SHP77 treated with DMSO at 0.1 percent for 48 hours (cell line): ENCODE measurements around the gene CLPSL1.

ENCODE experiments used
- DNase-seq: peaks from one replicate; lab custom pipeline; 2025; lab: John Stamatoyannopoulos, UW

Gene CLPSL1

DNA sequence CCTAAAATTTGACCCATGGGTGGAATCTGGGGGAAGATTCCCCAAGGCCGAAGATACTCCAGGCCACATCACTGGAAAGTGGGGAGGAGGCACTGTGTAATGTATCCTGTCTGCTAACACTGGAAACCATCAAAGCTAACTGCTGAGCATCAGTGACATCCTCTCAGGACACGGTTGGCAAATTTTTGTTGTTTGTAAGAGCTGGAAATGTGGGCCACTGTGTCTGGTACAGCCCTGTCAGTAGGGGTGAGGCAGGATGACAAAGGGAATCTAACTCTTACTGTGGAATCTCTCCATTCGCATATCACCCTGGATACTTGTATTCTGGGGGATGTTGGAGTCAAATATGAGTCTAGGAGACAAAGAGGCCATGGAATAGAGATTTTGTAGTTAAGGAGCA, 21.4 kb upstream of the CLPSL1 start:
- DNase-seq, result no peak

DNA sequence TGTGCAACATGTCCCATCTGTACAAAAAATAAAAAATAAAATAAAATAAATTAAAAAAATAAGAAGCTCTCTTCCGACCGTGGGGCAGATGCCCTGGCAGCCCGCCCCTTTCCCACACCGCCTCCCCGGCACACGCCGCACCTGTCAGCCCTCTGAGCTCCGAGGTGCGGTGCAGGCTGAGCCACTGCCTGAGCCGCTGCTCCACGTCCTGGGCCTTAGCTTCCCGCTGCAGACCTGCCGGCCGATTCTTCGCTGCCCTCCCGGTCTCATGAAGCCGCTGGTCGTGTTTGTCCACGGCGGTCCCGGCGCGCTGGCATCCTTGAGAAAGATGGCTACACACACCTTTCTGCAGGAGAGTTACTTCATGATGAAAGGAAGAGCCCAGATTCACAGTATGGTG, 15.1 kb upstream of the CLPSL1 start:
- no peak for DNase-seq

DNA sequence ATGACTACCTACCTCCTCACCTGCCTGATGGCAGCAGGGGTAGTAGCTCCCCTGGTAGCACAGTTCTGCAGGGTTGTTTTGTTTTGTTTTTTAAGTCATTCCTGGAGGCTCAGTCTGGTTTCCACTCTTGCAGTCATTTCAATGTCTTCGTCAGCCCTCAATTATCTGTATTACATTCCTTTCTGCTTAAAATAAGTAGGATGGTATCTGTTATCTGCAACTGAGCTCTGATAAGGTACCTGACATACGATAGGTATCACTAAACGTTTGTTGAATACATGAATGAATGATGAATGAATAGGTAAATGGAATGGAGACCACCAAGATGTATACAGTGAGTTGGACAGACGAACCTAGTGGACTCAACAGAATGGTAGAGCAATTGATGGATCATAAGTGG, 11.6 kb upstream of the CLPSL1 start:
- no peak for DNase-seq

DNA sequence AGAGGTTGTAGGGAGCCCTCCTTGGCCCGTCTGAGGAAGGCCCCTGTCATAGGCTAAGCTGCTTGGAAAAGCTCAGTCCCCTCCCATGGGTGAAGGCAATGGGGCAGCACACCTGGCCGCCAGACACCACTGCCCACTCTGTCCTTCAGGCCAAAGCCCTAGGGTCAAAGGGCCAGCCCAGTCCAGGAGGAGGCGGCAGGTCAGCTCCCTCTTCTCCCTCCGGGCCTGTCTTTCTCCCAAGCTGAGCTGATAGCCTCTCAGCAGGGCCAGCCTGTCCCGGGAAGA, 9.5 kb upstream of the CLPSL1 start:
- DNase-seq, result no peak

DNA sequence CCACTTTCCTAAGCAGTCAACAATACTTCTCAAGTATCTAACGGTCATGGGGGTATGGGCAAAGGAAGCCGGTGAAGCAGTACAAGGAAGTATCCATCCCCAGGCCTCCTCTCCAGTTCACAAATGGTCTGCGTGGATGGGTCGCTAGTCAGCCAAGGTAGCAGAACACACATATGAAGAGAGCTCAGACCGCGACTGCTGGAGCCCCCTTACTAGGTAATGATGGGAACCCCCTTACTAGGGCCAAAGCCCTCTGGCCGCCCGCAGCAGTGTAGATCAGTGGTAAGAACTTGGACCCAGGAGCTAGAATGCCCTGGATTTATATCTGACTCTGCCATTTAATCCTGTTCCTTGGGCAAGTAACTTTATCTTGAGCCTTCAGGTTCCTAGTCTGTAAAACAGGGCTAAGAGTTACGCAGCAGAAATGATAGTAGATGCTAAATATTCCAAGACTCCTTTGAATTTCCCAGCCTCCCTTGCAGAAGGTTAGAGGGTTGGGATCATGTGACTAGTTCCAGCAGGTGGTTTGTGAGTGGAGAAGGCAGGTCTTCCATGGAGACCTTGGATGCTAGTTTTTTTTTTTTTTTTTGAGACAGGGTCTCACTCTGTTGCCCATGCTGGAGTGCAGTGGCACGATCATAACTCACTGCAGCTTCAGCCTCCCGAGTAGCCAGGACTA, 6.6 kb upstream of the CLPSL1 start:
- DNase-seq, result no peak

DNA sequence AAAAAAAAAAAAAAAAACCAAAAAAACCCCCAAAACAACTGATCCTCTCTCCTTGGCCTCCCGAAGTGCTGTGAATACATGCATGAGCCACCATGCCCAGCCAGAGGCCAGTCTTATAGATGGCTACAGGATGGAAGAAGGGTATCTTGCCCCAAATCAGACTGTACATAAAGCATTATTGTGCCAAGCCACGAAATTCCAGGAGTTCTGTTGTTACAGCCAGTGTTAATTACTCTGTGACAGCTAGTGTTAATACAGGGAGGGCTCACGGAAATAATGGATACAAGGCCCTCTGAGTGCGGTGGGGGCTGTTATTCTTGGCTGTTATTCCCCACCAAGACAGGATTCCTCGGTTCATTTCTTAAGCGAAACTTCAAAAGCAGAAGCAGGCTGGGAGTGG, 5.8 kb upstream of the CLPSL1 start:
- DNase-seq, result no peak

DNA sequence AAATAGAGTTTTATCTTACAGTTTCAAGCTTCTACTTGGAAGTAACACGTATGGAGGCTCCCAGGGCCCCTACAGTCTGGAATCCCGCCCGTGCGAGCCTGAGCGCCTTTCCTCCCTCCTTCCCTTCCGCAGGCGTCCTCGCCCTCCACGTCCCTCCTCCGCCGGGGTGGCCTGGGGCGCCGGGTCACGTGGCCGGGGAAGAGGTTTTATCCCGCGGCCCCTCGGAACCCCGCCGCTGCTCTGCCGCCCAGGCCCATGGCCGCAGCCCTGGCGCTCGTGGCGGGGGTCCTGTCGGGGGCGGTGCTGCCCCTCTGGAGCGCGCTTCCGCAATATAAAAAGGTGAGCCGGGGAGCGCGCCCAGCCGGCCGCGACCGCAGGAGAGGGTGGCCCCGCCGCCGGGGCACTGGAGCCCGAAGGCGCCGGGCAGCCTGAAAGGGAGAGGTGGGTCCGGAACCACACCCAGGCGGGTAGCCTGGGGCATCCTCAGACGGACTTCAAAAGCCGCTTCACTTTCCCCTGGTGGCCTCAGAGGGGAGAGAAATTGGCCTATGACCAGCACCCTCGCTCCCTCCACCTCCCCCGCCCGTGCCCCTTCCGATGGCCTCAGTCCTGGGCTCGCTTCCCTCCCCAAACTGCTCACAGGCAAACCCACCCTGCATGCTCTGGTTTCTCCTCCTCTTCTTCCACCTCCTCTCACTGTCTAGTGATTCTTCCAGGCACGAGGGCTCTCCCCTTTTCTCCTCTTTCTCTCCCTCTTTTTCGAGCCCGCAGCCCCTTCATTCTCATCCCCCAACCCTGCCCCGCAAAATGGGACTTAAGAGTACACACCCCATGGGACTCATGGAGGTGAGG, 4.2 kb upstream of the CLPSL1 start, which contains the start of gene CLPSL2:
Gene CLPSL2, plus strand, starts transcription at position 235 of the 852 bp plus-strand sequence. Its CDS starts 21 bp downstream, at position 256.
- DNase-seq, result no peak

DNA sequence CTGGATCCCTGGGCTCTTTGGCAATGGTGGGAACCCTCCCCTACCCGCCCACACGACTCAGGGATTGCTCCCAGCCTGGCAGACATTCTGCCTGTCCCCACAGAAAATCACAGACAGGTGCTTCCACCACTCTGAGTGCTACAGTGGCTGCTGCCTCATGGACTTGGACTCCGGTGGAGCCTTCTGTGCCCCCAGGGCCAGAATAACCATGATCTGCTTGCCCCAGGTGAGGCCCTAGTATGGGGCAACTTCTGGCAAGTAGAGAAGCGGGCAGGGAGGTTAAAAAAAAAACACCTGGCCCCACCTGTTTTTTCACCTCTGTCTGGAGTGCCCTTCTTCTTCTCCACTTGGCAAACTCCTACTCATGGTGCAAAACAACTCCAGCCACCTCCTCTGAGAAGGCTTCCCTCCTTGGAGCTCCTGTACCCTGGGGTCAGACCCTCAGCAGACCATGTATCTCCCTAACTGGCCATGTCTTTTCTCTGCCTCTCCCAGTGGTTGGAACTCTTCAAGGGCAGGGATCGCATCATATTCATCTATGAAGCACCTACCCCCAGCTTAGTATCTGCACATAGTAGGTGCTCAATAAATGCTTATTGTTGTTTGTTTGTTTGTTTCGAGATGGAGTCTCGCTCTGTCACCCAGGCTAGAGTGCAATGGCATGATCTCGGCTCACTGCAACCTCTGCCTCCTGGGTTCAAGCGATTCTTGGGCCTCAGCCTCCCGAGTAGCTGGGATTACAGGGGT, 3.3 kb upstream of the CLPSL1 start:
- DNase-seq, result no peak

DNA sequence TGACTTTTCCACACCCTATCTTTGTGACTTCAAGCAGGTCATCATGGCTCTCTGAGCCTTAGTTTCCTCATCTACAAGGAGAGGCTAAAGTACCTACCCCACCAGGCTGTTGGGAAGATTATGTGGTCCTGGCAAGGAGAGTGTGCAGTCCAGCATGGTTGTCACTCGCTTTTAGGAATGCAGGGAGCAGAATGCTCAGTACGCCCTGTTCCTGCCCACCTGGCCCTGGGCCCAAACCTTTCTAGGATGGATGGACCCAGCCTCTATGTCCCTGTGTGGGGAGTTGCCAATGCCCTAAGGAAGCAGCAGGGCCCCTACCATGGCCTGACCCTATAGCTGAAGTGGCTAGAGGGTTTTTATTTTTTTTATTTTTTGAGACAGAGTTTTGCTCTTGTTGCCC, 2.4 kb upstream of the CLPSL1 start:
- DNase-seq, result no peak

DNA sequence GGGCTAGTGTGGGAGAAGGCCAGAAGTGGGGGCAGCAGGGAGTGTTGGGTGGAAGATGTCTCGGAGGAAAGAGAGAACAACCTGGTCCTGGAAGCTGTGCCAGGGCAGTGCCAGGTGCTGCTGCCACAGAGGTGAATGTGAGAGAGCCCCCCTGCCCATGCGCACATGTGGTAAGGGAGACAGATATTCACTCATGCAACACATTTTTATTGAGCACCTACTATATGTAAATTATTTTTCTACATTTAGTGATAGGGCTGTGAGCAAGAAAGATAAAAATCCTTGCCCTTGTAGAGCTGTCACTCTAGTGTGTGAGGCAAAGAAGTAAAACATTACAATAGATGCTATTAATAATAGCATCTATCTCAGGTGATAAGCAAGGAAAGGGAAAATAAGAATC, 471 bp downstream of the CLPSL1 start:
- DNase-seq, result no peak

DNA sequence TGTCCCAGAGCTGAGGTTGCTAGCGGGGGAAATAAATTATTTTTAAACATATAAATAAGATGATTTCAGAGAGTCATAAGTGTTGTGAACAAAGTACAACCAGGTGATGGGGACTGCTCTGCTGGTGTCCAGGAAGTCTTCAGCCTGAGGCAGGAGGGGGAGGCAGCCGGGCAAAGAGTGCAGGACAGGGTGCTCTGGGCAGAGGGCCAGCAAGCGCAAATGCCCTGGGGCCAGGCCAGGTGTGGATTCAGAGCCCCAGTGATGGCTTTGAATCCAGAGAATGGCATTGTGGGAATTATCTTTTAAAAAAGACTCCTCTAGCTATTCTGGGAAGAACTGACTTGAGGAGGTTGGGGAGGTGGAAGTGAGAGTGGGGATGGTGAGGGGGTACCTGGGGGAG, 1.6 kb downstream of the CLPSL1 start:
- DNase-seq, result no peak

DNA sequence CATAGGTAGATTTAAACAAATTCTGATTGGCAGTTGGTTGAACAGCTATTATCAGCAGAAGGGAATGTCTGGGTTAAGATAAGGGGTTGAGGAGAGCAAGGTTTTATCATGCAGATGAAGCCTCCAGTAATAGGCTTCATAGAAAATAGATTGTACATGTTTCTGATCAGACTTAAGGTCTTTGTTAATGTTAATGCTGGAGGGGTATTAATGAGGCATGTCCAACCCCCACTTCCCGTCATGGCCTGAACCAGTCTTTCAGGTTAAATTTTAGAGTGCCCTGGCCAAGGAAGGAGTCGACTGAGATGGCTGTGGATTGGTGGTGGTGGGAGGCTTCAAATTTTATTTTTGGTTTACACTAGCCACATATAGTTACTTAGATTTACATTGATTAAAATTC, 3.4 kb downstream of the CLPSL1 start:
- DNase-seq, result no peak

DNA sequence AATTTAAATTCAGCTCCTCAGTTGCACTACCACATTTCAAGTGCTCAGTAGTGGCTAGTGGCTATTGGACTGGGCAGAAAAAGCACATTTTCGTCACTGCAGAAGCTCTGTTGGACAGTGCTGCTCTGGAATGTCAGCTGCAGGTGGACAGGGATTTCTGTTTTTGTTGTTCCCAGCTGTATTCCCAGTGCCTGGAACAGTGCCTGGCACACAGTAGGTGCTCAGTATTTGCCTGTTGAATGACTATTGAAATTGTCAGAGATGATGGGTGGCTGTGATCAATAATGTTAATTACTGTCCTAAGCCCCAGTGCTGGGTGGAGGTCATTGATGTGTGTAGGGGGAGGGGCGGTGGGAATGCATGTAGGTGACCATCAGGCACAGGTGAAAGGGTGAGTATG, 5.5 kb downstream of the CLPSL1 start:
- no peak for DNase-seq

DNA sequence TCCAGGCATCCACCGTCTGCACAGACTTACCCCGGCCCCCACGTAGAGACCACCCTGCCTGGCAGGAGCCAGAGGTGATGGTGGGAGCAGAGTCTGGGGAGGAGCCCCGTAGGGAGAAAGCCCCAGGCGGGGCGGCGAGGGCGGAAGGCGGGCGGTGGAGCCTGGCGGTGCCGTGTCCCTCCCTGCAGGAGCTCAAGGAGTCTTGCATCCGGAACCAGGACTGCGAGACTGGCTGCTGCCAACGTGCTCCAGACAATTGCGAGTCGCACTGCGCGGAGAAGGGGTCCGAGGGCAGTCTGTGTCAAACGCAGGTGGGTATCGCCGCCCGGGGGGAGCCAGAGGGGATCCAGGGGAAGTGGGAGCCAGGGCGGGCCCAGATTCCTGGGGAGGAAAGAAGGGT, 6.0 kb downstream of the CLPSL1 start:
- no peak for DNase-seq

DNA sequence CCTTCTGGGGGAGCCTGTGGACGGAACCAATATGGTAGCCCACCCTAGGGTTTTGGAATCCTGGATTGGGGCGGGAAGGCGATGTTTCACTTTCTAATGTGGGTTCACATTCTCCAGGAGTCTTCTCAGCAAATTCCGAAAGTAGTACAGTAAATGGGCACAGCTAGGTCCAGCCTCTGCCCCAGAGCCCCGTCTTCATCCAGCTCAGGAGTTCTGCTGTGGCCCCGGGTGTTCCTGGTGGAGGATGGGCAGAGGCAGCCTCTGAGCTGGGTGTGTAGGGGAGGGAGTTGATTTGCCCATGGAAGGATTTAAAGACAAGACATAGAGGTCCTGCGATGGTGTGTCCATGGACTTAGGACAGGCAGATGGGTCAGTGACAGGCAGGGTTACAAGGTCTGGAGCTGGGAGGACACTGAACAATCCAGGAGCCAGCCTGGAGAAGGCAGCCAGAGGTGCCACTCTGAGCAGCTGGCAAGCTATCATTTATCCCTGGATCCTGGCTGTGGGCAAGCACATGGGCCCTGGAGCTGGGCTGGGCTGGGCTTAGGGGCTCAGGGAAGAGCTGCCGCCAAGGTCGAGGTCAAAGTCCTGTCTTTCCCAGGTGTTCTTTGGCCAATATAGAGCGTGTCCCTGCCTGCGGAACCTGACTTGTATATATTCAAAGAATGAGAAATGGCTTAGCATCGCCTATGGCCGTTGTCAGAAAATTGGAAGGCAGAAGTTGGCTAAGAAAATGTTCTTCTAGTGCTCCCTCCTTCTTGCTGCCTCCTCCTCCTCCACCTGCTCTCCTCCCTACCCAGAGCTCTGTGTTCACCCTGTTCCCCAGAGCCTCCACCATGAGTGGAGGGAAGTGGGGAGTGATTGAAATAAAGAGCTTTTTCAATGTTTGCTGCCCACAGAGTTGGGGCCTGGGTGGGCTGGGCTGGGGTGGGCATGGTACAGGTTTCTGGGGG, 6.7 kb downstream of the CLPSL1 start:
- DNase-seq, result no peak

DNA sequence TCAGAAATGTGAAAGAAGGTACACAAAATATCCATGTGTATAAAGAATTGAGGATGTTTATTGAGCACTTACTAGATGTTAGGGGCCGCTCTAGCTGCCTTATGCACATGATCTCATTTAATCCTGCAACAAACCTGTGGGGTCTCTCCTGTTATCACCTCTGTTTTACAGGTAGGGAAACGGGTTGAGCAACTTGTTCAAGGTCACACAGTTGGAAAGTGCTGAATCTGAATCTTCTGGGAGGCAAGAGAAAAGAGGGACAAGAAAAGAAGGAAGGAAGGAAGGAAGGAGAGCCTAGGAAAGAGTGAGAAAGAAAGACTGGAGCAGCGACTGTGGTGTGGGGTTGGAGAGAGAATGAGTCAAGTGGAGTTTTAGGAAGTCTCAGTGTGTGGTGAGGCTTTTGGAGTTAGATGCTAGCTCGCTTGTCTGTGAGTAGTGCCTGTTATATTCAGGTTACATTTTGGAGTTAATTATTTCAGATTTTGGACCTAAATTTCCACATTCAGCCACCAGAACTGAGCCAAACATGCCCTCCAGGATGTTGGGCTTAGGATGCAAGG, 7.7 kb downstream of the CLPSL1 start:
- DNase-seq, result no peak

DNA sequence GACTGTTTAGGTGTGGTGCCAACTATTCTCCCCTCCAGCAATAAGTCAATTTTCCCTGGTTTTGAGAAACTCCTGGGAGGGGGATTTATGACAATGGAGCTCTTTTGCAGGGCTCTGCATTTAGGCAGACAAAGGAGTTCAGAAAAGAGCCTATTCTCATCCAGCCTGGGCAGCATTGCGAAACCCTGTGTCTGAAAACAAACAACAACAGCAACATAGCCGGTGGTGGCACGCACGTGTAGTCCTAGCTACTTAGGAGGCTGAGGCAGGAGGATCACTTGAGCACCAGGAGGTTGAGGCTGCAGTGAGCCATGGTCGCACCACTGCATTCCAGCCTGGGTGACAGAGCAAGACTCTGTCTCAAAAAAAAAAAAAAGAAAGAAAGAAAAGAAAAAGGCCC, 9.9 kb downstream of the CLPSL1 start:
- DNase-seq, result no peak

DNA sequence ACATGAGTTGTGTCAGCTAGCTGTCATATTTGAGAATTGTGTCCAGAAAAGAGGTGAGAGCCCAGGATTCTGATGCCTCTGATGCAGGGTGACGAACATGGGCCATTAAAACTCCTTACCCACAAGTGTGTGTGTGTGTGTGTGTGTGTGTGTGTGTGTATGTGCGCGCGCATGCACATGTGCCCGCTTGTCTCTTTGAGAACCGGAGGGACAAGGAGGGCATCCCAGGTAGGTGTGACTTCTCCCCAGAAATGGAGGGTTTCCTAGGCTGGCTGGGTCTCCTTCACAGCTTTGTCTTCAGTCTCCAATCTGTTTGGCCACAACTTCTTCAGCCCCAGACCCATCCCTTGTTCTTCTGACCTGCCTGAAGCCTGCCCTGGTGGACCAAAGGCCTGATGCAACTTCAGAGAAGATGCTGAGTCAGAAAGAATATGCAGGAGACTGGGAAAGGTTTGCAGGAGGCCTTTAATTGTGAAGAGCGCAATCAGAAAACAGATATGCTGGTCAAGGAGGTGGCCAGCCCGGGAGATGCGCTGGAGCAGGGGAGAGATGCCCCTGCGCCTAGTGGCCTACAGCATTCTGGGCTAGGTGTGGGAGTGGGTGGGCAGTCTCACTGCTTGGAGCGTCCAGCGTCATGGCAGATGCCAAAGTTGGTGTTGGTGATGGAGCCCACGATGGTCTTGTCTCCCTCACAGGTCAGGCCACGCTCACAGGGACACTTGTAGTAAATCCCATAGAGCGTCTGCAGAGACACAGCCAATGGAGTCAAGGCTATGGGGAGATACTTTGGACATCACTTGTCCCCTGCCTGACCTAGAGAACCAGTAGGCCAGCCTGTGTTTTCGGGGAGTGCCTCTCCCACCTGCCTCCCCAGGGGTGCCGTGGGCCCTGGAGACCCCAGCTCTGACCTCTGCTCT, 14.0 kb downstream of the CLPSL1 start:
- DNase-seq, result no peak

DNA sequence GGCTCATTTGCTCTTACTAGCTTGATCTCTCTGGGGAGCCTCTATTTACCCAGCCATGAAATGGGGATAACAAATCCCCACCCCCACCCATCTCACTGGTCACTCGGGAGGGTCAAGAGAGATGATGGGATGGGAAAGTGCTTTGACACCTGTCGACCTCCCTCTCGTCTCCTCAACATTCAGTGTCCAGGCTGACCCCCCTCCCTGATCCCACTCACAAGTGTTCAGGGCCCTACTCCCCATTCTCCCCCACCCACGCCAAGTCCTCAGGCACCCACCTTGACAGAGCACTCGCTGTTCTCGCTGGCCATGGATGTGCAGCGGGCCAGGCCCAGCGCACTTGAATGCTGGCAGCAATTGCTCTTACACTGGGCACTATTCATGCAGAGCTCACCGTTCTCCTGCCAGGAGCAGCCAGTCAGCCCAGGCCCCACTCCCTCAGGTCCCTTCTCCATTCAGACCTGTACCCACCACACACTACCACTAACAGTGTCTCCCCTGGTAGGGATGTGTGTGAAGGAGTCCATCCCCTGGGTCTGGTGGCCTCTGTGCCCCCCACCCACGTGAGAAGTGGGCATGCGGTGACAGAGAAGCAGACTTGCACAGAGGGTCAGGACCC, 14.7 kb downstream of the CLPSL1 start:
- DNase-seq, result no peak

DNA sequence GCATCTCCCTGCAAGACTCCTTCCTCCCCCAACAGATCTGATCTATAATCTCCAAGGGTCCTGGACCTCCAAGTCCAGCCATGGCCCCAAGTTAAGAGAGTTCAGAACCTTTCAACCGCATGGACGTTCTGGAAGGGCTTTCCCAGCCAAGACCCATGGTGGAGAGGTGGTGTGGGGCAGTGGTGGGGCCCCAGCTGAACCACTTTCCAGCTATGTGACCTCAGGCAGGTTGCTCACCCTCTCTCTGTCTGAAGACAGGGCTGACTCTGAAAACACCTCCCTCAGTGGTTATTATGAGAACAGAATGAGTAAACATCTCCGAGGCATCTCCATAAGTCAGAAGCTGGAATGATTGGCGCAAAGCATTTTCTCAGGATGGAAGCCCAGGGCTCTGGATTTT, 15.4 kb downstream of the CLPSL1 start:
- DNase-seq, result no peak
